OCI-LY1 (cell line): Measurements from ENCODE around the gene ABITRAM.

Source experiments
- EZH2 ChIP-seq: fragments of 200-600 bp; sonication (generic), shearing (Covaris generic); IDR thresholded peaks from 2 replicates; pipeline ENCODE4 v1.8.0; 2017; ENCODE audit warnings: borderline replicate concordance, mixed run types, mild to moderate bottlenecking, antibody characterized with exemption, low read length, moderate library complexity, mixed read lengths
- TF ChIP-seq, protein P1 (sequence below): fragments of 200-600 bp; sonication (generic), shearing (Covaris generic); IDR thresholded peaks from 2 replicates; pipeline ENCODE4 v1.5.1; 2017; ENCODE audit warnings: mild to moderate bottlenecking, antibody characterized with exemption, low read length, moderate library complexity, mixed read lengths

DNA sequence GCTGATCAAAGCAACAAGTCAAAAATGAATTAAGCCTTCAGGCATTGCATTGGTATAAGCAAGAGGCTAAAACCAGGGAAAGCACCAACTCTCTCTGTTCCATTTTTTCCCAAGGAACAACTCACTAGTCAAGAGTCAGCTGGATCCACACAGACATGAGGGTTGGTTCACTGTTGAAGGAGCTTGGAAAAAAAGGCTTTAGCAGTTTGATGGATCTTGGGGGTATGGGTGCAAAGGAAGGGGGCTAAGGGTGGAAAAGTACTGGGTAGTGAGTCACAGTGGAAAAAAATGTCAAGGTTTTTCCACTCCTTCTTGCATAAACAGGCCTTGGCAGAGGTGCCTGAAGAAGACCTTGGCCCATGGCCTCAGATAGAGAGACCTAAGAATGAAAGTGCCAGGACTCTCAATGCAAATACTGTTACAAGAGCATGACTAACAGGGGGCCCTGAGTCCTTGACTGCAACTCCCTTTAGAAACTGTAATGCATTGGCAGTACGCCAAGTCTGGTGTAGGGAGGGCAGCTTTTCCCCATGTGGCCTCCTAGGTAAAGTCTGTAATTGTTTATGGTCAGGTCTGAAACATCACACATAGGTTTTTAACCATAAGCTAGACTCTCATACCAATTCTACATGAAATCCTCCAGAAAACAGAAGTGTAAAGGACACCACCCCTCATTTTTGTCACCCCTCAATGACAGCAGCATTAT, 48.4 kb upstream of the ABITRAM start:
- TF ChIP-seq, protein P1, sequence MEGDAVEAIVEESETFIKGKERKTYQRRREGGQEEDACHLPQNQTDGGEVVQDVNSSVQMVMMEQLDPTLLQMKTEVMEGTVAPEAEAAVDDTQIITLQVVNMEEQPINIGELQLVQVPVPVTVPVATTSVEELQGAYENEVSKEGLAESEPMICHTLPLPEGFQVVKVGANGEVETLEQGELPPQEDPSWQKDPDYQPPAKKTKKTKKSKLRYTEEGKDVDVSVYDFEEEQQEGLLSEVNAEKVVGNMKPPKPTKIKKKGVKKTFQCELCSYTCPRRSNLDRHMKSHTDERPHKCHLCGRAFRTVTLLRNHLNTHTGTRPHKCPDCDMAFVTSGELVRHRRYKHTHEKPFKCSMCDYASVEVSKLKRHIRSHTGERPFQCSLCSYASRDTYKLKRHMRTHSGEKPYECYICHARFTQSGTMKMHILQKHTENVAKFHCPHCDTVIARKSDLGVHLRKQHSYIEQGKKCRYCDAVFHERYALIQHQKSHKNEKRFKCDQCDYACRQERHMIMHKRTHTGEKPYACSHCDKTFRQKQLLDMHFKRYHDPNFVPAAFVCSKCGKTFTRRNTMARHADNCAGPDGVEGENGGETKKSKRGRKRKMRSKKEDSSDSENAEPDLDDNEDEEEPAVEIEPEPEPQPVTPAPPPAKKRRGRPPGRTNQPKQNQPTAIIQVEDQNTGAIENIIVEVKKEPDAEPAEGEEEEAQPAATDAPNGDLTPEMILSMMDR = no peak
- no peak for TF ChIP-seq EZH2
